Neural cell (in vitro differentiated cells): ENCODE measurements around the gene CFAP61.

Experiments
- EP300 ChIP-seq: fragments of 450-650 bp; conservative IDR thresholded peaks from 2 replicates; pipeline ENCODE4 v1.6.1; 2014; ENCODE audit warnings: antibody characterized with exemption, mild to moderate bottlenecking, moderate library complexity; ENCODE audit not compliant: poor library complexity, severe bottlenecking
- EZH2 ChIP-seq: fragments of 200-600, 300-800 bp; shearing (Covaris generic), sonication (generic); IDR thresholded peaks from 2 replicates; pipeline ENCODE4 v1.6.1; 2014; ENCODE audit warnings: antibody characterized with exemption, low read length, borderline replicate concordance, mild to moderate bottlenecking; ENCODE audit not compliant: insufficient read depth, poor library complexity, severe bottlenecking
- POLR2AphosphoS5 ChIP-seq: IDR thresholded peaks from 2 replicates; pipeline ENCODE4 v1.6.1; 2012
- RAD21 ChIP-seq: fragments of 450-650 bp; conservative IDR thresholded peaks from 2 replicates; pipeline ENCODE4 v1.6.1; 2014; ENCODE audit warnings: antibody characterized with exemption, mild to moderate bottlenecking, moderate library complexity
- SMC3 ChIP-seq: fragments of 450-650 bp; conservative IDR thresholded peaks from 2 replicates; pipeline ENCODE4 v1.6.1; 2014; ENCODE audit warnings: antibody characterized with exemption, mild to moderate bottlenecking, moderate library complexity; ENCODE audit not compliant: poor library complexity
- TAF1 ChIP-seq: IDR thresholded peaks from 2 replicates; pipeline ENCODE4 v1.6.1; 2012; ENCODE audit warnings: low read depth
- TF ChIP-seq, protein P1 (sequence below): fragments of 450-650 bp; IDR thresholded peaks from 2 replicates; pipeline ENCODE4 v1.5.1; 2014; ENCODE audit warnings: antibody characterized with exemption, mild to moderate bottlenecking, moderate library complexity; ENCODE audit not compliant: poor library complexity, severe bottlenecking

DNA sequence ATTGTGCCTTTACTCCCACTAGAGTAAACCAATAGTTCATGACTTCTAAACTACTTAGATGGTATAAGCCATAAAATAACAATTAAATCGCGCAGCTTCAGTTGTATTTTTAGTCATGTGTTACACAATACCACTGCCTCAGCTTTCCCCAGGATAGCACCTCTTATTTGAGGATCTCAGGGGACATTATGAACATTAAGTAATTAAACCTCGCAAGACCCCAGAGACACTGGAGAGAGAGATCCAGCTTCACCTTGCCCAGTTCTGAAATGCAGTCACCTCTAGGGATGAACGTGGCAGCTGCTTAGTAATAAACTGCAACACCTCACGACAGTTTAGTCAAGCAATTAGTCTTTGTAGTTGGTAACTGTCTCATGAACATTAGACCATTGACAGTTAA, 87.1 kb downstream of the CFAP61 start:
- no peak for TF ChIP-seq POLR2AphosphoS5
- TF ChIP-seq, protein P1, sequence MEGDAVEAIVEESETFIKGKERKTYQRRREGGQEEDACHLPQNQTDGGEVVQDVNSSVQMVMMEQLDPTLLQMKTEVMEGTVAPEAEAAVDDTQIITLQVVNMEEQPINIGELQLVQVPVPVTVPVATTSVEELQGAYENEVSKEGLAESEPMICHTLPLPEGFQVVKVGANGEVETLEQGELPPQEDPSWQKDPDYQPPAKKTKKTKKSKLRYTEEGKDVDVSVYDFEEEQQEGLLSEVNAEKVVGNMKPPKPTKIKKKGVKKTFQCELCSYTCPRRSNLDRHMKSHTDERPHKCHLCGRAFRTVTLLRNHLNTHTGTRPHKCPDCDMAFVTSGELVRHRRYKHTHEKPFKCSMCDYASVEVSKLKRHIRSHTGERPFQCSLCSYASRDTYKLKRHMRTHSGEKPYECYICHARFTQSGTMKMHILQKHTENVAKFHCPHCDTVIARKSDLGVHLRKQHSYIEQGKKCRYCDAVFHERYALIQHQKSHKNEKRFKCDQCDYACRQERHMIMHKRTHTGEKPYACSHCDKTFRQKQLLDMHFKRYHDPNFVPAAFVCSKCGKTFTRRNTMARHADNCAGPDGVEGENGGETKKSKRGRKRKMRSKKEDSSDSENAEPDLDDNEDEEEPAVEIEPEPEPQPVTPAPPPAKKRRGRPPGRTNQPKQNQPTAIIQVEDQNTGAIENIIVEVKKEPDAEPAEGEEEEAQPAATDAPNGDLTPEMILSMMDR = no peak
- no peak for TF ChIP-seq RAD21
- no peak for TF ChIP-seq EP300
- no peak for TF ChIP-seq TAF1
- TF ChIP-seq SMC3 = no peak
- no peak for TF ChIP-seq EZH2
